IMR-90 (cell line): ENCODE measurements around the gene ERH.

Experiments
- CEBPB ChIP-seq: IDR thresholded peaks from 2 replicates; pipeline ENCODE4 v1.6.1; 2012; ENCODE audit warnings: low read depth, low read length, improper control_type of control experiment
- CHD1 ChIP-seq: IDR thresholded peaks from 2 replicates; pipeline ENCODE4 v1.6.1; 2012; ENCODE audit warnings: low read depth, low read length, improper control_type of control experiment
- CTCF ChIP-seq: conservative IDR thresholded peaks from 2 replicates; pipeline ENCODE4 v1.5.1; 2012; ENCODE audit warnings: mild to moderate bottlenecking, low read depth, low read length, improper control_type of control experiment
- MAFK ChIP-seq: IDR thresholded peaks from 2 replicates; pipeline ENCODE4 v1.6.1; 2012; ENCODE audit warnings: low read depth, low read length, improper control_type of control experiment
- MAZ ChIP-seq: IDR thresholded peaks from 2 replicates; pipeline ENCODE4 v1.6.1; 2012; ENCODE audit warnings: low read depth, mild to moderate bottlenecking, low read length, improper control_type of control experiment, moderate library complexity, borderline replicate concordance
- POLR2A ChIP-seq: IDR thresholded peaks from 2 replicates; pipeline ENCODE4 v1.6.1; 2012; ENCODE audit warnings: mild to moderate bottlenecking, low read depth, low read length
- RFX5 ChIP-seq: IDR thresholded peaks from 2 replicates; pipeline ENCODE4 v1.8.0; 2012; ENCODE audit warnings: low read depth, mild to moderate bottlenecking, low read length, moderate library complexity
- USF2 ChIP-seq: fragments of 150-350 bp; IDR thresholded peaks from 2 replicates; pipeline ENCODE4 v1.6.1; 2017; ENCODE audit warnings: mild to moderate bottlenecking, antibody characterized with exemption, low read length, low read depth

GRCh38 chr14:69358966-69359365, 39.1 kb downstream of the ERH start:
- TF ChIP-seq CTCF (no peak), CEBPB (no peak), MAZ (no peak), RFX5 (no peak), POLR2A (no peak), CHD1 (no peak), USF2 (no peak), MAFK (no peak)
